Non-pigmented ciliary epithelial cell (primary cell): ENCODE measurements around the gene CLDN24.

ENCODE experiments used
- DNase-seq: peaks from one replicate; pipeline ENCODE4 v3.0.0-alpha.2; 2010; ENCODE audit warnings: low read depth

CLDN24 gene

DNA sequence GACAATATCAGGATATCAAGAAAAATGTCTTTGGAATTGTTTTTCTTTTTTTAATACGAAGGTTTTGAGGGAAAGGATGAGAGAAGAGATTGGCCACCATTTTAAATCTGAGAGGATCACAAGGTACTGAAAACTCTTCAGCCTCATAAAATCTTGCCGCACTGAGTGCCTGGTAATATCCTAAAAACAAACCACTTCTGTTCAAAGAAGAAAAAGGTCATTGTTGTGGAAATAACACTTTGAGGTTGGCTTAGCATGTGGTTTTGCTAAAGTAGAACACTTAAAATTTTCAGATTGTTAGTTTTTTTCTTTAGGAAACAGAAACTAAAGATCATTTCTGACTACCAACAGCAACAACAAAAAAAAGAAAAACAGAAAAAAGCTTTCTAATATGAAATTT, 1.1 kb downstream of the CLDN24 start:
- no peak for DNase-seq

GRCh38 chr4:183320211-183321059, 1.8 kb downstream of the CLDN24 start, which contains the start of gene CLDN22:
Gene CLDN22 (minus strand): TSS chr4:183320276. CDS start chr4:183320218, 58 bp downstream.
- DNase-seq = no peak

- DNase-seq = no peak
These were observed 3.6 kb downstream of the CLDN24 start for GRCh38 chr4:183318656-183319055.

GRCh38 chr4:183314806-183315205, 7.4 kb downstream of the CLDN24 start:
- DNase-seq = no peak

- DNase-seq = no peak
These were observed 7.9 kb downstream of the CLDN24 start for GRCh38 chr4:183314336-183314735.

GRCh38 chr4:183312841-183313240, 9.4 kb downstream of the CLDN24 start:
- no peak for DNase-seq

DNA sequence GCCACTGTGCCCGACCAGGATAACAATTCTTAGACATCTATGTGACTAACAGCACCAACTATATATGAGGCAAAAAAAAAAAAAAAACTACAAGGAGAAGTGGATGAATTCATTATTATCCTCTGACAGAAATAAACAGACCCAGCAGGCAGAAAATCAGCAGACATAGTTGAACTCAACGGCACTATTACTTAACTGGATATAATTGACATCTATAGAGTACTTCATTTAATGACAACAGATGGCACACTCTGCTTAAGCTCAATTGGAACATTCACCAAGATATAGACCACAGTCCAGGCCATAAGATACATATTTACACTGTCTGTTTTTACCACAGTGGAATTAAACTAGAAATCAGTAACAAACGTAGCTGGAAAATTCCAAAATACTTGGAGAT, 15.4 kb downstream of the CLDN24 start:
- no peak for DNase-seq

DNA sequence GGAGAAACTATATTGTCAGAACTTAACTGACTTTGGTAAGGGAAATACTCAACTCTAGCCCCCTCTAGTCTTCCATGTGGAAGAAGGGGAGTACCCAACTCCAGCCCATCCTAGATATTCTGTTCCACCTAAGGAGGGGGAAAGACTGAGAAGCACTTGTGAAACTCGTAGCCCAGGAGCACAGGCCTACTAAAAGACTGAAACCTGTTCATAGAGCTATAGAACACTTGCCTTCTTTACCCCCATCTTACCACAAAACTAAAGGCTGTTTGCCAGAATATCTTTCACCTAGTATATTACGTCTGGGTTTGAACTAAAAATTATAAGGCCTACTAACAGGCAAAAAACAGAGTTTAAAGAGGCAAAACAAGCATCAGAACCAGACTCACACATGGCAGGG, 17.7 kb downstream of the CLDN24 start:
- DNase-seq = no peak

- no peak for DNase-seq
These were observed 18.2 kb downstream of the CLDN24 start for GRCh38 chr4:183304067-183304466.

DNA sequence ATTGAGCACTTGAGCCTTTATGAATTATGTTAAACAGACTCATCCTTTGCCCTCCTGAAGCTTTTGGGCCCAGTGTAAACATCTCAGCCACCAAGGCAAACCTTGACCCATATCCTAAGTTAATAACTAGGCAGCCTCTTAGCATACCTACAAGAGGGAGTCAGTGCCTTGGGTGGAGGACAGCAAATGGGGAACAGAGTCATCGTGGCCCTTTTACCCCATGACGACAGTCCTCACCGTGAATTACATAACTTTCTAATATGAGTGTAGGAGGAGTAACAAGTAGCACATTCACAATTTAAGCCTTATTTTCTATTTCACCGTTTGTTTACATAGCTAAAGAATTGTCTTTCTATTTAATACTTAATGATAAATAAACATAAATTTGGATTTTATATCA, 18.9 kb downstream of the CLDN24 start:
- no peak for DNase-seq

DNA sequence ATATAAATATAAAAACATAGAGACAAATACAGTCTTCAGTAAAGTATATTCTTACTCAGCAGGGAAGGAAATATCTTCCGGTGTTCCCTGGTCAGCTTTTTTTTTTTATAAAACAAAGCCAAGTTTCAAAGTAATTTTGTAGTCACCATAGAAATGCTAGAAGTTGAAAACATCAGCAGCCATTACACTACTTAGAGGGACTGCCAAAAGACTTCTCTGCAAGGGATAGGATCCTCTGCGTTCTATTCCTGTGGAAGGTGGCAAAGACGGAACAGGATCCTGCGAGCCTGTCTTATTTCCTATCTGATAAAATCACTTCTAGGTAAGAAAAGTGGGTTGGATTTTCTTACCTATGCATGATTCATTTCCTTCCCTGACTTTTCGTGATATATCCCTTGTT, 21.6 kb downstream of the CLDN24 start:
- DNase-seq = no peak

DNA sequence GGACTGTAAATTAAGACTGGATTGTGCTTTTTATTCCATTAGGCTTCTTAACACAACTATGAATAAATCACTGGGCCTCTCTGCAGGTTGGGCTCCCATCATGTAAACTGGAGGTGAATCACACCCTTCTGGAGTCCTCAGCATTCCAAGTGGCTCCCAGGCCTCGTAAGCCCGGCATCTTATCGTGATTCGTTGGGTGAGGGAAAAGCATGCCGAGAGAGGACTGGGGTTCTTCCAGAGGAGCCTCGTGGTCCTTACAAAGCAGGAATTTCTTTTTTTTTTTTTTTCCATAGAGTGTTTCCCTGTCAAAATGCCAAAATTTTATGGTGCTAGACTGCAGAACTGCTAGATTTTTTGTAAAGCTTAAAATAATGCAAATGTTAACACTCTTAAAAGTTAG, 22.2 kb downstream of the CLDN24 start:
- no peak for DNase-seq

- DNase-seq = no peak
These were observed 22.8 kb downstream of the CLDN24 start for GRCh38 chr4:183299464-183299863.

DNA sequence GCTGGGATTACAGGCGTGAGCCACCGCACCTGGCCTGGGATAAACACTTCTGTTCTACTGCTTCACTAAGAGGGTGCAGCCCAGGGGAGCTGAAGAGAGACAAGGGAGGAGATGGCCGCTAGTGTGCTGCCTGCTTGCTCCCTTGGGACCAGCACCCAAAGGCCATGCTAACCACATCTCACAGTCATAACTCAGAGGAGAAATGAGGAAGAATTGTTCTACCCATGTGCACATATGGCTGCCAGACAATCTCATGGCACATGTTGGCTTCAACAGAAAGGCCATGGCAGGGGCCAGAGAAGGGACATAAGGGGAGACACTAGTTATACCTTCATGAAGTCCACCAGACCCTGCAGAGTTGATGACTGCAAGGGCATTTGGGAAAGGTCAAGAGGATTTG, 24.6 kb downstream of the CLDN24 start:
- no peak for DNase-seq

DNA sequence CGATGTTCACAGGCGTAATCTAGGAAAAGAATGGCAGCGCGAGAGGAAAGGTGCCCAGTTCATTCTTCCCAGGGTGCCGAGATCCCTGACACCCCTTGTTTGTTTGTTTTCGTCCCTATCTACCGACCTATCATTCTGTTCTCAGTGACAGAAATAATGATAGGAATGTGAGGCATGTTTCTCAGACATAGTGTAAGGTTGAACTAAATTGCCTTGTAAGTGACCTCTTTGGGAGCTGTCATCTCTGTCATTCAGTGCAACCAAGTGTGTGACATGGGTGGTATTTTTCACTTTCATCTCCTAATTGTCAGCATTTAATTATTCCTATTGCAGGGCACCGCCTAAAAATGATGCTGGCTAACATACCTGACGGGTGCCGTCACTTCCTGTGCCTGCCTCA, 26.5 kb downstream of the CLDN24 start:
- no peak for DNase-seq

GRCh38 chr4:183291070-183291469, 31.2 kb downstream of the CLDN24 start:
- no peak for DNase-seq

GRCh38 chr4:183289688-183290087, 32.5 kb downstream of the CLDN24 start:
- no peak for DNase-seq

GRCh38 chr4:183288955-183289354, 33.3 kb downstream of the CLDN24 start:
- no peak for DNase-seq

- DNase-seq = no peak
These were observed 34.5 kb downstream of the CLDN24 start for GRCh38 chr4:183287677-183288076.

- DNase-seq = no peak
These were observed 34.9 kb downstream of the CLDN24 start for GRCh38 chr4:183287309-183287659.

DNA sequence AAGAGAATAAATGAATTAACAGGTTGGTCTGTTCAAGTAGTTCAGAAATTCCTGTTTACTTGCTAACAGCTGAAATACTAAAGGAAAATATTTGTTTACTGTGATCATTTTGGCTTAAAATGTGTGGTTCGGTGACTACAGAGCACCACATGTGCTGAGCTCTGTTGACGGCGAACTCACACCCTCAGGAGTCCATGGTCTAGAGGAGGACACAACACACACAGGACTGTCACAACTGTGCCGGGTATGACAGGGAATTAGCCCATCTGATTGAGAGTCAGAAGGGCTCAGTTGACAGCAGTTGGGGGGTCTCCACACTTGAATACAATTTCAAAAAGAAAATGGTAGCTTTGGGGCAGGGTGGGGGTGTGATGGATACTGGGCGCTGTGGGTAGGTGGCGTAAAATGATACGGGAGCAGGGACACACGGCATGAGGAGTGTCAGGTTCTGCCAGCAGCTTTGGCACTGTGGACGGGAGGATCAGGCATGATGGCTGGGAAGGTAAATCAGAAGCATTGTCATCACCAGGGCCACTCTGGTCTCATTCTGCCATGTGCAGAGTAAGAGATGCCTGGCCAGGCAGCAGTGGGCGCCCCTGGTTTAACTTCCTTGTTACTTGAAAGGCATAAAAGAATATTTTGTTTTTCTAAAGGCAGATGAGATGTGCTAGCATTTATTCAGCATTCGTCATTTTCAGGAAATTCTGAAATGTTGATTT, 35.5 kb downstream of the CLDN24 start:
- DNase-seq = no peak

- no peak for DNase-seq
These were observed 36.3 kb downstream of the CLDN24 start for GRCh38 chr4:183285886-183286285.

- peak; percentile 42 for DNase-seq
These were observed 37.3 kb downstream of the CLDN24 start for GRCh38 chr4:183284965-183285364.
